Measurements from ENCODE around the gene SCUBE1.

SCUBE1 gene

DNA sequence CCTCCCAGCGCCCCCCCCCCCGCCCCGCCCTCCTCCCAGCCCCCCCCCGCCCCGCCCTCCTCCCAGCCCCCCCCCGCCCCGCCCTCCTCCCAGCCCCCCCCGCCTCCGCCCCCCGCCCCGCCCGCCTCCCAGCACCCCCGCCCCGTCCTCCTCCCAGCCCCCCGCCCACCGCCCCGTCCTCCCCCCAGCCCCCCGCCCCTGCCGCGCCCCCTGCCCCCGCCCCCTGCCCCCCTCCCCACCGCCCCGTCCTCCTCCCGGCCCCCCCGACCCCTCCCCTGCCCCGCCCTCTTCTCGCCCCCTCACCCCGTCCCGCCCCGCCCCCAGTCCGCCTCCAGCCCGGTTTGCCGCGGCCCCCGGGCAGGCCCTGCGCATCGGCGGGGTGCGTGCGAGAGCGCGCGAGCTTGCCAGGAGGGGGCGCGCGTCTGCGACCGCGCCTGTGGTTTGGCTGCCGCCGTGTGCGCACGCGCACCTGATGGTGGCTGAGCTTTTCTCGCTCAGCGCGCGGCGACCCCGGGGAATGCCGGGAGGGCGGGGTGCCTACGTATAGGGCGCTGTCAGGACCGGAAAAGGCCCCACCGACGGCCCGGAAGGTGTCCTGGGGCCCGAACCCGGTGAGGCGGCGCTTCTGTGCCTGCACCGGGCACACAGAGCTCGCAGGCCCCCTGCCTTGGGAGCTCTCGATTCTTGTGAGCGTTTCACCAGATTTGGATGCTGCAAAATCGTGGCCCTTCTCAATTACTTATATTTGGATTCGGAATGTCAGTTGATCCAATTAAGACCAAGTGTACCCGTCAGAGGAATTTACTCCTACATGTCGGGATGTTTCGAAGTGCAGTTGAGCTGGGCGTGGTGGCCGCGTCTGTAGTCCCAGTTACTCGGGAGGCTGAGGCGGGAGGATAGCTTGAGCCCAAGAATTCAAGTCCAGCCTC lies 155.7 kb downstream of the SCUBE1 start:
- peak; percentile 76 for DNase-seq

- no peak for DNase-seq
These were observed 156.7 kb downstream of the SCUBE1 start, which contains the start of gene TTLL12 for GRCh38 chr22:43186272-43187170. Gene TTLL12, minus strand, starts transcription at chr22:43187134. Its CDS starts 65 bp downstream, at chr22:43187069.

DNA sequence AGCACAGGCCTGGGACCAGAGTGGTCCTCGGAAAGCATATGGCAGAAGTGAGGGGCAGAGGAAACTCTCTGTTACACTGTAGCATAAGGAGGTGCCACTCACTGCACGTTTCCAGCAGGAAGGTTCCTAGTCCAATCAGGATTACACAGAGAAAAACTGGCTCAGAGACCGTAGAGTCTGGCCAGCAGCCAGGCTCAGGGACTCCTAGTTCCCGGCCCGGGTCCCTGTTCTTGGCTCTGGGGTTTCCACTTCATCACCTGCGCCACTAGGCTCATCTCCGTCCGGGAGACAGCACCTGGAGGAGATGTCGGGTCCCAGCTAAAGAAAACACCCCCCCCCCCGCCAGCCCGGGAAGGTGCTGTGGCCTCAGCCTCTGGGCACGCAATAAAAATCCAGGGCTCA lies 157.3 kb downstream of the SCUBE1 start:
- DNase-seq: no peak

DNA sequence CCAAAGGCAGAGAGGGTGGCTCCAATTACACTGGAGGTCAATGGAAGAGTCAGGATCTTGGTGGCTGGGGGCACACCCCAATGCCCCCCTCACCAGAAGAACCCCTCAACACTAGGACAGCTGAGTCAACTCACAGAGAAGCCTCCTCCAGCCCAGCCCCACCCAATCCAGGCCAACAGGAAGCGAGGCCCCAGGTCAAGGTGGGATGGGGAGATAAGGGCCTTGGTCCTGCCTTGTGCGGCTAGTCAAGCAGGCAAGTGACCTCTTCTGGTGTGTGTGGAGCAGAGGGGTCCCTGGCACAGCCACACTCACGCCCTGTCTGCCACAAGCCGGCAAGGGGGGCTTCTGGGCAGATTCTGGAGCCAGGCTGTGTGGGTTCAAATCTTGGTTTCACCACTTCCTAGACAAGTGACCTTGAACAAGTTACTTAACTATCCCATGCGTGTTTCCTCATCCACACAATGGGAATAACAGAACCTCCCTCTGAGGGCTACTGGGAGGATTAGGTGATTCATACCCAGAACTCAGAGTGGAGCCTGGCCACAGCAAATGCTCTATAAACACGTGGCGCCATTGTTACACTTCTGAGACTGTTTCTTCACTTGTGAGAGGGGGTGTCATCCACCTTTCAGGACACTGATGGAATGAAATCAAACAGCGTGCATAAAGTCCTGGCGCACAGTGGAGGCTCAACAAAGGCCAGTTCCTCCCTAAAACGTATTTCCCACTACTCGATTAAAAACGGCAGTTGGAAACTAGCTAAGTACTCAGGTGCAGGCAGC lies 159.5 kb downstream of the SCUBE1 start:
- no peak for DNase-seq

DNA sequence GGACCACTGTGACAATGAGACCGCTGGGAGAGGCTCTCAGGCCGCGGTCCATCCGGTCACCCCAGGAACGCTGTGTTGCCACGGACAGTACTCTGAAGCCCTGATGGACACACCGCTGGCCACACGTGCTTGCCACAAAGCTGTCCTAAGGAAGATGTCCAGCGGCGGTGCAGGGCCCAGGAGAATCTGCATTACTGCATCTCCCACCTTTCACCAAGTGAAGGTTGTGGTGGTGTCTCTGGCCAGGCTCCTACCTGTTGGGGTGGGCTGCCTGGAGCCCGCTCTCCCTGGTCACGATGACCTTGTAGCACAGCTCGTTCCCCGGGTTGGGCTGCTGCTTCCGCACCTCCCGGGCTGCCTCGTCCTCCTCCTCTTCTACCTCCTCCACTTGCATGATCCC lies 160.4 kb downstream of the SCUBE1 start:
- no peak for DNase-seq

DNA sequence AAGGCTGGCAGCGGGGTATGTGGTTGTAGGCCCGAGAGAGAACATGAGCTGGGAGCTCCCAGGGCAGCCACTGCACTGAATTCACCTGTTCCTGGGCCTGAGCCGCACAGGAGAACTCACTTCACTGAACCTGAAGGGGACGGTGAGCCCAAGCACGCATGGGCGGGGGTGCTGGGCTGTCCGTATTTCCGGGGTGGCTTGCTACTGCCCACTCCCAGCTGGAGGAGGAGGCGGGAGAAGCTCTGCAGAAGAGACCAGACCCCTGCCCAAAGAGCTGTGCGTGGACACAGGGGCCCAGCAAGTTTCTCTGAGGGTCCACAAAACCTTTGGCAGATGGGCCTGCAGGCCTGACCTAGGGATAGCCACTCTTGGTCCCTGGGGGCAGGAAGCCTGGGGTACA lies 161.1 kb downstream of the SCUBE1 start:
- no peak for DNase-seq

DNA sequence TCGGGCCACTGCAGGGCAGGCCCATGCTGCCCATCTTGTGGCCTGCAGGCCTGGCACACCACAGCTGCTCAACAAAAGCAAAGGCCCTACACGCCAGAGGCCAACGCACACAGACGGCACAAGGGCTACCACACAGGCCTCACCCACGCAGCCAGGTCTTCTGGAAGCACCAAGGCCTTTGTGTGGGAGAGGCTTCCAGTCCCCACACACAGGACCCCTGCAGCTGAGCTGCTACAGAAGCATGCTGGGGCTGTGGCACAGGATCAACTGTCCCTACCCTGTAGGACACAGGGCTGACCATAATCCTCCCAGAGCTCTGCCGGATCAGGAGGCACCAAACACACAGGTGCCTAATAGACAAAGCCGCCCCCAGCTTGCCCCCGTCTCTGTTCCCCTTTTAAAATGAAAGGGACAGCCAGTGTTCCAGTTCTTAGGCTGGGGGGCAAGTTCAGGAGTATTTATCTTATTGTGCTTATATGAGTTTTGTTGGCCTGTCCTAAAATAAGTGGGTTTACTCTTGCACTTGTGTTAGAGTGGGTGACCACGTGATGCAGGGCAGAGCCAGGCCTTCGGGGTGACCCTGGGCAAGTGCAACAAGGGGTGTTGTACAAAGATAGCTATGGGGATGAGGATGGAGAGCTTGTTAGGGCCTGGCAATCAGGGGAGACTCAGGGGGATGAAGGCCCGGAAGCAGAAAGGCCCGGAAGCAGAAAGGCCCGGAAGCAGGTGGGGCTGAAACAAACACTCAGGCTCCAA lies 161.7 kb downstream of the SCUBE1 start:
- DNase-seq: no peak

DNA sequence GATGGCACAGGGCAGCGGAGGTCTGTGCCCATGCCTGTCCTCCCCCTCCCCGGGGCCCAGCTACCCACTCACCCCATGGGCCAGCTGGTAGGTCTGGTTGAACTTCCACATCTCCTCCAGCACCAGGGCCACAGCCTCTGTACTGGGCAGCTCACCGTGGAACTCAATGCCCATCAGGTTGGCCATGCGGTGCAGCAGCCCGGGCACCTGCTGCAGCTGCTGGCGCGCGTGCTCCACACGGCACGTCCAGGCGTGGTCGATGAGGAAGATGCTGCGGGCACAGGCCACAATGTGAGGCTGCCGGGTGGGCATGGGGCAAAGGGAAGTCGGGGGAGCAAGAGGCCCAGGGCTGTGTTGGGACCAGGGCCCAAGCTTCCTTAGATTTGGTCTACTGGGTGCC lies 162.5 kb downstream of the SCUBE1 start:
- no peak for DNase-seq

DNA sequence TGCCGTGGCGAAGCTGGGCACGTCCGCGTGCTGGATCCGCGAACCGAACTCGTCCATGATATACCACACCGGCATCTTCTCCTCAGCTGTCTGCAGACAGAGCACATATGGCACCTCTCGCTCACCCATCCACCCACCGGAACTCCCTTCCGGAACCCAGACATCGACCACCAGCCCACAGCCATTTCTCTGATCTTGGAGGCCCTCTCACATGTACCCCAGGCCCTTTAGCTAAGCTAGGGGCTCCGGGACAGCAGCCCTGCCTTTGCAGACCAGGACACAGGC lies 163.3 kb downstream of the SCUBE1 start:
- no peak for DNase-seq

GRCh38 chr22:43179146-43179910 lies 163.8 kb downstream of the SCUBE1 start:
- no peak for DNase-seq

GRCh38 chr22:43177479-43177878 lies 165.7 kb downstream of the SCUBE1 start:
- no peak for DNase-seq

DNA sequence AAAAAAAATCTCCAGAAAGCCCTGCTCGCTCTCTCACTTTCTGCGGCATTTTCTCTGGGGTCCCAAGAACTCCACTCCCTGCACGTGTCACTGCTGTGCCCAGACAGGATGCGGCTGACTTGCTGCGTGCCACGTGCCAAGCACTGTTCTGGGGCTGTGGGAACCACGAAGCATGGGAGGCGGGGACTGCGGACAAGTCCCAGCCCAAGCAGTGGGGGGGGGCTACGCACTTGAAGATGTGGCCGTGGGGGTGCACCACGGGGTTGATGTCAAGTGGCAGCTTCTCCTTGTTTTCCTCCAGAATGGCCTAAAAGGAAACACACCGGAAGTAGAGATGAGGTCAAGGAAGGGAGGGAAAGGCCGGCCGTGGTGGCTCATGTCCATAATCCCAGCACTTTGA lies 167.1 kb downstream of the SCUBE1 start:
- no peak for DNase-seq

DNA sequence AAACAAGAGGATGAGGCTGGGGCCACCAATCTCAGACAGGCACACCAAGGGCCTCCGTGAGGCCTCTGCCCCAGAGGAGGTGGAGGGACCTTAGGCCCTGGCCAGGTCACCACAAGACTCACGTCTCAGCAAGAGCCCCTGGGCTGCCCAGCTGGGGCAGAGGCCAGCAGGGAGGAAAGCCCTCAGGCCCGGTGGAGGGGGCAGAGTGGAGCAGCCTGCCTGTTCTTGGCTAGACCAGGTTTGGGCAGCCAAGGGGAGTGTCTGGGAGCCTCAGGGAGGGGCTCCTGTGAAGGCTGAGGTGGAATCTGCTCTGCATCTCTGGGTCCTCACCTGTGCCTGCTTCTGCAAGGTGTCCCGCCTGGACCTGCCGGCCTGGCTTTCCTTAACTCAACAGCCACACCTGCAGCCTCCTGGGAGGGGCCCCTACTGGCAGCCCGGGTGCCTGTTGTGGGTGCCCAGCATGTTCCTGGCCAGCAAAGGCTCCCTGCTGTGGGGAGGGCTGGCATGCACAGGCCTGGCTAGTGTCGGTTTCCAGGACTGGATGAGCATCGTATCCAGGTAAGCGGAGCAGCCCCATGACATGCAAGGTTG lies 168.1 kb downstream of the SCUBE1 start:
- DNase-seq: no peak

GRCh38 chr22:43173976-43174720 lies 169.0 kb downstream of the SCUBE1 start:
- DNase-seq: no peak

- no peak for DNase-seq
These were observed 169.6 kb downstream of the SCUBE1 start for GRCh38 chr22:43173566-43173965.

- DNase-seq: no peak
These were observed 171.0 kb downstream of the SCUBE1 start for GRCh38 chr22:43172191-43172590.

- no peak for DNase-seq
These were observed 171.6 kb downstream of the SCUBE1 start for GRCh38 chr22:43171607-43172006.

DNA sequence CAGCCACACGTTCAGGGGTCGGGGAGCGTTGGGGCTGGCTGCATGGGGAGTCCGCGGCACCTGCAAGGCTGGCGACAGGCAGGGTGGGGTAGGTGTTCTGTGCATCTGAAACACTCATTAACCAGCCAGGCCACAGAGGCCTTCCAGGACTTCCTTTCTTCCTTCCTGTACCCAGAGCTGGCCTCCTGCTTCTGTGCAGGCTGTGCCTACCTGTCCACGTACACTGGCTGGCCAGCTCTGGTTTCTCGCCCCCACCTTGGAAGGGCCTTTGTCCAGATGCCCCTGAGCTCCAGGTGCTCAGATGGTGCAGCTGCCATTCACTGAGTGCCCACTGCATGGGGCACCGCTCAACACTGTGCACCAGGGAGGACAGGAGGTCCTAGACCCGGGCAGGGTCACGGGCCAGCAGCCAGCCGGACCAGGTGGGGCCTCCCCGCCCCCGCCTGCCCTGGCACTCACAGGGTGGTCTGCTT lies 172.1 kb downstream of the SCUBE1 start:
- DNase-seq: no peak

GRCh38 chr22:43170131-43170480 lies 173.1 kb downstream of the SCUBE1 start:
- no peak for DNase-seq
